Spinal cord (tissue), 10 donors: Measurements from ENCODE around the gene FOXP1. TPM values are rescaled to one million over a fixed set of nuclear protein-coding genes. Genes with fewer than 3 reads are reported as not detected.

ENCODE experiments used
- DNase-seq, 6 donors: peaks; one replicate each; pipeline versions ENCODE4 v3.0.0 to v3.0.0-alpha.2; 2013 to 2015; ENCODE audit warnings: low spot score in 6 of 6, low read depth in 4 of 6
- H3K27ac ChIP-seq: one replicate; pipeline ENCODE4 v1.5.1; 2013; ENCODE audit warnings: low read depth, low read length, control low read depth
- H3K27me3 ChIP-seq: one replicate; pipeline ENCODE4 v1.6.1; 2013; ENCODE audit warnings: low read length; ENCODE audit not compliant: control insufficient read depth, insufficient read depth
- H3K36me3 ChIP-seq: one replicate; pipeline ENCODE4 v1.6.1; 2013; ENCODE audit warnings: low read length; ENCODE audit not compliant: control insufficient read depth, insufficient read depth
- H3K4me1 ChIP-seq: one replicate; pipeline ENCODE4 v1.6.1; 2013; ENCODE audit warnings: low read length; ENCODE audit not compliant: control insufficient read depth, insufficient read depth
- H3K4me3 ChIP-seq: one replicate; pipeline ENCODE4 v1.5.1; 2013; ENCODE audit warnings: low read depth, low read length, control low read depth
- H3K9me3 ChIP-seq: one replicate; pipeline ENCODE4 v1.6.1; 2013; ENCODE audit warnings: low read length; ENCODE audit not compliant: control insufficient read depth, insufficient read depth
- WGBS: methylation state at CpG from one replicate; pipeline ENCODE4 v1.1.5; 2013; ENCODE audit warnings: missing lambda C conversion rate; ENCODE audit not compliant: insufficient coverage; 5-methylcytosine and 5-hydroxymethylcytosine counted together
- polyA plus RNA-seq, 2 donors: library from polyadenylated mRNA; unstranded; fragments of 120-200 nt; gene quantifications; one replicate each; pipeline ENCODE4 v1.2.1, GENCODE V29; 2013; ENCODE audit not compliant: insufficient read length in 2 of 2
- total RNA-seq, 2 donors: library from RNA; depleted of rRNA in 1 of 2; stranded (reverse); fragments of 120-200 nt in 1 of 2; fragments of >200 nt in 1 of 2; gene quantifications; one replicate each; pipeline versions ENCODE4 v1.2.3 to v1.2.4, GENCODE V29; 2013 to 2014
- donor health status: healthy.

FOXP1 gene
- total and polyA plus RNA-seq, 4 donors, result 27.4 to 118 (median 66.1) TPM

GRCh38 chr3:71372241-71372768 lies 211.2 kb downstream of the FOXP1 start:
- H3K4me1 ChIP-seq, result no peaks in the 10 kb centered on the region
- no peak overlapping the region for H3K27ac ChIP-seq
- no peak for DNase-seq
- H3K36me3 ChIP-seq, result no peaks in the 10 kb centered on the region
- H3K4me3 ChIP-seq, result no peak overlapping the region
- no peaks in the 10 kb centered on the region for H3K9me3 ChIP-seq
- H3K27me3 ChIP-seq, result no peaks in the 10 kb centered on the region
- 89% methylated on average over 7 of the region's 11 CpGs for WGBS

DNA sequence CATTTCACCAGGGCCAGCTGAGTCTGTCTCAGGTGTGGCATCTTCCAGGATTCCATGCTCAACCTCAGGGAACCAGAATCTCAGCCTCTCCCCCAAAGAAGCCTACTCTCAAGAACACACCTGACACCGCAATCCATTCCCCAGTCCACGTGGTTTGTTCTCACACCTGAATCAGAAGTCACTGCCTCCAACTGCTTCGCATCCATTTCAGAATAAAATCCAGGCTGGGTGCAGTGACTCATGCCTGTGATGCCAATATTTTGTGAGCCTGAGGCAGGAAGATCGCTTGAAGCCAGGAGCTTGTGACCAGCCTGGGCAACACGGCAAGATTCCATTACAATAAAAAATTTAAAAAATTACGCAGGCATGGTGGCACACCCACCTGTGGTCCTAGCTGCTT lies 212.2 kb downstream of the FOXP1 start:
- no peak overlapping the region for H3K4me3 ChIP-seq
- no peaks in the 10 kb centered on the region for H3K36me3 ChIP-seq
- H3K4me1 ChIP-seq, result no peaks in the 10 kb centered on the region
- H3K27me3 ChIP-seq, result no peaks in the 10 kb centered on the region
- 93% methylated on average over 5 of the region's 6 CpGs for WGBS
- H3K9me3 ChIP-seq, result no peaks in the 10 kb centered on the region
- no peak for DNase-seq
- no peak overlapping the region for H3K27ac ChIP-seq

DNA sequence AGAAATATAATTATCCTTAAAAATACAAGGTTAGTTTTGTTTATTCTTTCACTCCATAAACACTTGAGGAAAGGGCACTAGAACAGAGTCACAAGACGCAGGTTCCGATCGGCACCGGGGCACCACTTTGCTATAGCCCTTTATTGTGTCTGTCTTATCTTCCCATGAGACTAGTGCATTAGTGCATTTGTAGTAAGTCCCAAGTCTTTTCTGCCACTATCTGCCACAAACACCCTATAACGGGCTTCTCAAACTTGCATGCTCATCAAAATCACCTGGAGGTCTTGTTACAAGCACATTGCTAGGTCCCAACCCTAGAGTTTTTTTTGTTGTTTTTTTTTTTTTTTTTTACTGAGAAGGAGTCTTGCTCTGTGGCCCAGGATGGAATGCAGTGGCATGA lies 213.1 kb downstream of the FOXP1 start:
- Histone ChIP-seq H3K4me1 (no peaks in the 10 kb centered on the region), H3K36me3 (no peaks in the 10 kb centered on the region), H3K27me3 (no peaks in the 10 kb centered on the region), H3K9me3 (no peaks in the 10 kb centered on the region), H3K27ac (no peak overlapping the region), H3K4me3 (no peak overlapping the region)
- no CpG with 5 or more reads among the region's 5 CpGs for WGBS
- no peak for DNase-seq

DNA sequence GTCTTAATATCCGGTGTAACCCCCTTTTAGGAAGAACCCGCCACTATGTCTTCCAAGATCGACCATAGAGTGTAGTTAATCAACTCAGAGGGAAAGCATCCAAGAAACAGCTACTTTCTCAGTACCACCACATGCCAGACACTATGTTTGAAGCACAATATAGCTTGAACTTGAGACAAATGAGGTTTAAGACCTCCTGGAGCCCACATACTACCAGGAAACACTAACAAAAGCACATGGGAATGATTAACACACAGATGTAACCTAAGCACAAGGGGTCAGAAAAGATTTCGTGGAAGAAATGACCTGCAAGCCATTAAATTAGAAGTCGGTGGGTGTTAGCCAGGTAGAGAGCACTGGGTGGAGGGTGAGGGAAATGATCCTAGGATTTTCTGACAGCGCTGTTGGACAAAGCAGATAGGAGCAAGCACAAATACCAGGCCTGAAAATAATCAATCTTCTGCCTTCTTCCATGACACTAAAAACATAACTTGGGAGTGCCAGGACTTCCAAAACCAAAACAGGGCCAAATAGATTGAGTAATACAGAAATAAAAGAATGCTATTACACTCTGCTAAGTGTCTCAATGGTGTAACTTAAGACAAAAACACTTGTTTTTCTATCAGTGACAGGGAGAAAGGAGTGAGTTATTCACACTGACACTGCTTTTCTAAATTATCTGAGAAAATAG lies 213.7 kb downstream of the FOXP1 start:
- Histone ChIP-seq H3K27me3 (no peaks in the 10 kb centered on the region), H3K4me3 (no peak overlapping the region), H3K4me1 (no peaks in the 10 kb centered on the region), H3K9me3 (no peaks in the 10 kb centered on the region), H3K27ac (no peak overlapping the region), H3K36me3 (no peaks in the 10 kb centered on the region)
- WGBS, result 31% methylated on average over 3 of the region's 6 CpGs
- peak in 1 of 6 donors; percentile 21 for DNase-seq

DNA sequence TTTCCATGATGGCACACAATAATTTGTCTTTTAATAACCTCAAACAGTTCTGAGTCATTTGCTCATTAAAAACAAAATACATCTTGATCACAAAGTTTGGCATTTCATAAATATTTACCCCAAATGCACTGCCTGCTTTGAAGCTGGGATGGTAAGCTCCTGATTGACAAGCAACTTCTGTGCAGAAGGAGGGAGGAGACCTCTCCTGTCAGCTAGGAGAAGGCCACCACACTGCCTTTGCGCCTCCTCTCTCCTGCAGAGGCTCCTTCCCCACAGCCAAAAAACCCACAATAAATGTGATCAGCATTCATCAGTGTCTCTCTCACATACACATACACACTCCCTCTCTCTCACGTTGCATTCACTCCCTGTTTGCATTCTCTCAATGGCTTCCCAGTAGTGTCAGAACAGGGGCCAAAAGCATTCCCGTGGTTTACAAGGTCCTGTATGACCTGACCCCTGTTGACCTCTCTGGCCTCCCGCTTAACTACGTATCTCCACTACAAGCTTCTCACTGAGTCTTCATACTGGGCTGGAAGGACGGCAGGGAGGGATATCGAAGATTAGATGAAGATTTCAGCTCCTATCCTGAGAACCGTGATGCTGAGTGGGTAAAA lies 216.4 kb downstream of the FOXP1 start:
- Histone ChIP-seq H3K4me1 (no peaks in the 10 kb centered on the region), H3K4me3 (no peak overlapping the region), H3K9me3 (no peaks in the 10 kb centered on the region), H3K27me3 (no peaks in the 10 kb centered on the region), H3K36me3 (no peaks in the 10 kb centered on the region), H3K27ac (no peak overlapping the region)
- 35% methylated on average over 3 of the region's 8 CpGs for WGBS
- no peak for DNase-seq

GRCh38 chr3:71361334-71361890 lies 222.1 kb downstream of the FOXP1 start:
- Histone ChIP-seq H3K4me3 (no peak overlapping the region), H3K36me3 (no peaks in the 10 kb centered on the region), H3K4me1 (no peaks in the 10 kb centered on the region), H3K27me3 (no peaks in the 10 kb centered on the region), H3K27ac (no peak overlapping the region), H3K9me3 (no peaks in the 10 kb centered on the region)
- DNase-seq, result peak in 1 of 6 donors; percentile 24
- WGBS, result 57% methylated on average over 5 of the region's 12 CpGs

- H3K27me3 ChIP-seq, result no peaks in the 10 kb centered on the region
- H3K4me1 ChIP-seq, result no peaks in the 10 kb centered on the region
- WGBS, result no CpG with 5 or more reads among the region's 2 CpGs
- H3K4me3 ChIP-seq, result no peak overlapping the region
- H3K27ac ChIP-seq, result no peak overlapping the region
- H3K36me3 ChIP-seq, result no peaks in the 10 kb centered on the region
- H3K9me3 ChIP-seq, result no peaks in the 10 kb centered on the region
- no peak for DNase-seq
Observed at GRCh38 chr3:71360764-71361163, 222.8 kb downstream of the FOXP1 start.

- no peak for DNase-seq
- WGBS, result no CpG with 5 or more reads among the region's 4 CpGs
- no peaks in the 10 kb centered on the region for H3K27me3 ChIP-seq
- H3K36me3 ChIP-seq, result no peaks in the 10 kb centered on the region
- no peaks in the 10 kb centered on the region for H3K4me1 ChIP-seq
- H3K27ac ChIP-seq, result no peak overlapping the region
- H3K9me3 ChIP-seq, result no peaks in the 10 kb centered on the region
- no peak overlapping the region for H3K4me3 ChIP-seq
Observed at GRCh38 chr3:71360180-71360579, 223.3 kb downstream of the FOXP1 start.

DNA sequence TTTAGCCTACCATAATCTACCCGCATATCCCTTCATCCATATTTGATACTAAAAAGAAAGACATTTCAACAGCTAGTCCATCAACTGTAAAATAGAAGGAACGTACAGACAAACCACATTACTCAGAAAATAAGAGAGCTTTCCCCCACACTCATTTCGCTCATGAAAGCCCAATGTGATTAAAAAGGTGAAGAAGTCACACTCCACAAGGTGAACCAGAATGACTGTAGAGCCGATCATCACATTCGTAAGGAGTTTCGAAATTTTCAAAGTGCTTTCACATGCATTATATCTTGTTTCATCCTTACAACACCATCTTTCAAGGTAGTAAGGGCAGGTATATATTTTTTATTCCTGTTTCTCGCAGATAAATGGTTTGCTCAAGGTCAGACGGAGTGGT lies 225.3 kb downstream of the FOXP1 start:
- no peaks in the 10 kb centered on the region for H3K36me3 ChIP-seq
- no peaks in the 10 kb centered on the region for H3K4me1 ChIP-seq
- H3K9me3 ChIP-seq, result no peaks in the 10 kb centered on the region
- 100% methylated on average over 1 of the region's 8 CpGs for WGBS
- no peak overlapping the region for H3K4me3 ChIP-seq
- no peak for DNase-seq
- no peak overlapping the region for H3K27ac ChIP-seq
- no peaks in the 10 kb centered on the region for H3K27me3 ChIP-seq

- no peaks in the 10 kb centered on the region for H3K27me3 ChIP-seq
- peak in 1 of 6 donors; percentile 31 for DNase-seq
- no peaks in the 10 kb centered on the region for H3K9me3 ChIP-seq
- no peaks in the 10 kb centered on the region for H3K4me1 ChIP-seq
- H3K36me3 ChIP-seq, result no peaks in the 10 kb centered on the region
- no peak overlapping the region for H3K27ac ChIP-seq
- 65% methylated on average over 4 of the region's 6 CpGs for WGBS
- no peak overlapping the region for H3K4me3 ChIP-seq
Observed at GRCh38 chr3:71356265-71356664, 227.3 kb downstream of the FOXP1 start.
